Endothelial cell of umbilical vein (primary cell): ENCODE results near the gene CARD10. TPM values are rescaled to one million over a fixed set of nuclear protein-coding genes. Genes with fewer than 3 reads are reported as not detected.

ENCODE experiments used
- BruUV-seq: library from RNA; stranded (reverse); fragments of 400-500 nt; replicated peaks from 2 replicates; lab custom pipeline; 2021; lab: Mats Ljungman, UMichigan
- CTCF ChIA-PET: fragments of 300-600, 350-600 bp; sonication (Branson Sonifier 250); formaldehyde crosslinking; loops from one replicate; lab custom pipeline; 2021; ENCODE audit warnings: antibody characterized with exemption, inconsistent platforms; lab: Charles Lee
- POLR2A ChIA-PET: fragments of 300-600, 350-600 bp; sonication (Branson Sonifier 250); formaldehyde crosslinking; loops from one replicate; lab custom pipeline; 2021; ENCODE audit warnings: antibody characterized with exemption, inconsistent platforms; lab: Charles Lee
- DNase-seq: peaks from one replicate; pipeline ENCODE4 v3.0.0-alpha.2; 2011; ENCODE audit warnings: low read depth, low spot score
- FAIRE-seq: peaks from 2 replicates; lab custom pipeline; 2011; peaks lifted over from hg19 to GRCh38; lab: Jason Lieb, UNC
- H2AFZ ChIP-seq: 2 replicates; pipeline ENCODE4 v1.6.0; 2012; ENCODE audit warnings: low read depth, low read length, control low read depth, inconsistent platforms
- H3K27ac ChIP-seq: 2 replicates; pipeline ENCODE4 v1.5.1; 2011; ENCODE audit warnings: low read depth, mild to moderate bottlenecking, control low read depth, low read length, moderate library complexity; ENCODE audit not compliant: insufficient read depth
- H3K27me3 ChIP-seq, 2 experiments: 2 replicates each; pipeline versions ENCODE4 v1.6.0 to v1.6.1; 2011; ENCODE audit warnings: low read length in 2 of 2, mixed read lengths in 1 of 2; ENCODE audit not compliant: control insufficient read depth in 2 of 2, insufficient read depth in 2 of 2
- H3K36me3 ChIP-seq, 2 experiments: 2 replicates in 1 of 2; 3 replicates in 1 of 2; pipeline ENCODE4 v1.5.1; 2011; ENCODE audit warnings: low read length in 2 of 2, mild to moderate bottlenecking in 1 of 2, moderate library complexity in 1 of 2; ENCODE audit not compliant: control insufficient read depth in 2 of 2, insufficient read depth in 2 of 2; ENCODE audit errors: extremely low read depth in 1 of 2
- H3K4me1 ChIP-seq: 3 replicates; pipeline ENCODE4 v1.5.1; 2011; ENCODE audit warnings: mild to moderate bottlenecking, low read length; ENCODE audit not compliant: control insufficient read depth, insufficient read depth; ENCODE audit errors: extremely low read depth
- H3K4me2 ChIP-seq: 2 replicates; pipeline ENCODE4 v1.6.1; 2011; ENCODE audit warnings: low read length, control low read depth, mixed read lengths; ENCODE audit not compliant: insufficient read depth
- H3K4me3 ChIP-seq, 3 experiments: fragments of 200-600 bp in 1 of 3; sonication (generic), shearing (Covaris generic) in 1 of 3; replicated peaks in 1 of 3; 2 replicates each; pipeline ENCODE4 v1.5.1; 2011 to 2016; ENCODE audit warnings: control low read depth in 3 of 3, low read length in 3 of 3, mild to moderate bottlenecking in 2 of 3, inconsistent platforms in 1 of 3, low read depth in 1 of 3, moderate library complexity in 1 of 3; ENCODE audit not compliant: insufficient read depth in 1 of 3
- H3K79me2 ChIP-seq: 2 replicates; pipeline ENCODE4 v1.6.0; 2012; ENCODE audit warnings: low read length, inconsistent platforms; ENCODE audit not compliant: control insufficient read depth, insufficient read depth
- H3K9ac ChIP-seq: replicated peaks from 2 replicates; pipeline ENCODE3; 2011; ENCODE audit warnings: low read length, control low read depth; ENCODE audit not compliant: insufficient read depth; ENCODE audit errors: extremely low read depth
- H3K9me1 ChIP-seq: replicated peaks from 3 replicates; pipeline ENCODE4 v1.6.0; 2011; ENCODE audit warnings: mild to moderate bottlenecking, low read length; ENCODE audit not compliant: control insufficient read depth, insufficient read depth; ENCODE audit errors: extremely low read depth
- H3K9me3 ChIP-seq: replicated peaks from 2 replicates; pipeline ENCODE4 v1.5.1; 2012; ENCODE audit warnings: low read length, inconsistent platforms; ENCODE audit not compliant: control insufficient read depth, insufficient read depth
- H4K20me1 ChIP-seq: replicated peaks from 2 replicates; pipeline ENCODE3; 2011; ENCODE audit warnings: mild to moderate bottlenecking, low read length; ENCODE audit not compliant: control insufficient read depth, insufficient read depth; ENCODE audit errors: extremely low read depth
- EZH2 ChIP-seq: IDR thresholded peaks from 2 replicates; pipeline ENCODE4 v1.6.1; 2012; ENCODE audit warnings: borderline replicate concordance, low read depth, mild to moderate bottlenecking, moderate library complexity, low read length, inconsistent platforms; ENCODE audit not compliant: severe bottlenecking
- FOS ChIP-seq: IDR thresholded peaks from 2 replicates; pipeline ENCODE4 v1.6.1; 2011; ENCODE audit warnings: mild to moderate bottlenecking, low read length, moderate library complexity, borderline replicate concordance; ENCODE audit not compliant: insufficient read depth
- GATA2 ChIP-seq: IDR thresholded peaks from 2 replicates; pipeline ENCODE4 v1.7.0; 2011; ENCODE audit warnings: low read depth, mild to moderate bottlenecking, moderate library complexity, mixed read lengths, low read length; ENCODE audit not compliant: insufficient read length, insufficient read depth
- JUN ChIP-seq: IDR thresholded peaks from 2 replicates; pipeline ENCODE4 v1.6.1; 2011; ENCODE audit warnings: borderline replicate concordance, low read depth; ENCODE audit not compliant: insufficient read length, insufficient read depth
- MYC ChIP-seq: IDR thresholded peaks from one replicate; pipeline ENCODE4 v1.6.1; 2011; ENCODE audit warnings: mild to moderate bottlenecking, low read depth, low read length
- POLR2A ChIP-seq: IDR thresholded peaks from 2 replicates; pipeline ENCODE4 v1.6.1; 2012; ENCODE audit warnings: low read depth, mild to moderate bottlenecking, control low read depth, low read length
- POLR2AphosphoS5 ChIP-seq: IDR thresholded peaks from 2 replicates; pipeline ENCODE4 v1.6.1; 2012; ENCODE audit warnings: low read depth, mild to moderate bottlenecking, control low read depth, low read length, moderate library complexity; ENCODE audit not compliant: insufficient read depth
- dilution Hi-C: fragments of 300-500 bp; cut with MboI; formaldehyde crosslinking; loops from one replicate; pipeline ENCODE4 v1.15.0; 2019; ENCODE audit warnings: low sequenced_read_pairs; ENCODE audit not compliant: extremely low pct_ligation_motif_present
- intact Hi-C: fragments of 100-400 bp; cut with micrococcal nuclease; formaldehyde crosslinking; loops from one replicate; pipeline ENCODE4 v1.10.0; 2022
- polyA plus RNA-seq, 4 experiments: library from polyadenylated mRNA; depleted of rRNA in 3 of 4; stranded (reverse) in 3 of 4; unstranded in 1 of 4; fragments of >200 nt; gene quantifications; 2 replicates each; pipeline versions ENCODE4 v1.2.1 to v1.2.3, GENCODE V29; 2011 to 2012; ENCODE audit warnings: missing spikeins in 1 of 4
- total RNA-seq: library from RNA; stranded (reverse); gene quantifications from 2 replicates; pipeline ENCODE4 v1.2.3, GENCODE V29; 2021
- TF ChIP-seq, protein P1 (sequence below): IDR thresholded peaks from 2 replicates; pipeline ENCODE4 v1.6.1; 2011; ENCODE audit not compliant: insufficient read depth, insufficient read length
- TF ChIP-seq, protein P2 (sequence below), 2 donors: IDR thresholded peaks; 1 replicate in 1 of 2; 2 replicates in 1 of 2; pipeline ENCODE4 v1.5.1; 2011; ENCODE audit warnings: low read length in 2 of 2, mild to moderate bottlenecking in 2 of 2, moderate library complexity in 2 of 2, control low read depth in 1 of 2, inconsistent platforms in 1 of 2, low read depth in 1 of 2; ENCODE audit not compliant: insufficient read depth in 1 of 2; ENCODE audit errors: extremely low read depth in 1 of 2

CARD10 gene
- total and polyA plus RNA-seq, 2 donors (not counting 3 experiments of a cell fraction or from before 2014, with no cell fraction given): 36.1 to 39.5 TPM

DNA sequence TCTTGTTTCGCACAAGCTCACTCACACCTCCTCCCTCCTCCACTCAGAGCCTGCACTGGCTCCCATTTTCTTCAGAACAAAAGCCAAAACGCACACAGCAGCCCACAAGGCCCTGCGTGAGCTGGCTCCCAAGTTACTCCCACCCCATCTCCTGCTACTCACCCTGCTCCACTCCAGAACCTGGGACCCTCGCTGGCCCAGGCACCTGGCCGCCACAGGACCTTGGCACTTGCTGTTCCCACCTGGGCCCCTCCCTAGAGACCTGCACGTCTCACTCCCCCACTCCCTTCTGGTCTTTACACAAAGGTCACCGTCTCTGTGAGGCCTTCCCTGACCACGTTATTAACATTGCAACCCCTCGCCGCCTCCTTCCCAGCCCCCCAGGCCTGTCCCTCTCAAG, 32.1 kb downstream of the CARD10 start:
- no peaks in the 10 kb centered on the region for H3K27me3 ChIP-seq
- intact Hi-C loops (no loop called here), dilution Hi-C loops (no loop called here)
- H3K79me2 ChIP-seq: peaks cover 36% of the 10 kb centered on the region
- POLR2A ChIA-PET: interaction anchor here (0.9 kb wide), 1 partner anchor 9 kb away, joined by 3 read pairs; no protein-coding TSS in a partner anchor
- H3K27ac ChIP-seq: peak overlapping the region; percentile 83
- H4K20me1 ChIP-seq: no peaks in the 10 kb centered on the region
- CTCF ChIA-PET: interaction anchor here (0.6 to 2.3 kb wide), 7 partner anchors 9 to 117 kb away, joined by 3 to 21 read pairs (median 5); no protein-coding TSS in a partner anchor
- H3K9me1 ChIP-seq: no peaks in the 10 kb centered on the region
- BruUV-seq: no TSS peak
- H3K9me3 ChIP-seq: no peaks in the 10 kb centered on the region
- no peak overlapping the region for H2AFZ ChIP-seq
- H3K9ac ChIP-seq: no peak overlapping the region
- TF ChIP-seq JUN (no peak), POLR2A (no peak), EZH2 (no peak), GATA2 (no peak), MYC (no peak), POLR2AphosphoS5 (no peak), FOS (no peak)
- TF ChIP-seq, protein P1, sequence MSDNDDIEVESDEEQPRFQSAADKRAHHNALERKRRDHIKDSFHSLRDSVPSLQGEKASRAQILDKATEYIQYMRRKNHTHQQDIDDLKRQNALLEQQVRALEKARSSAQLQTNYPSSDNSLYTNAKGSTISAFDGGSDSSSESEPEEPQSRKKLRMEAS: no peak
- TF ChIP-seq, protein P2, sequence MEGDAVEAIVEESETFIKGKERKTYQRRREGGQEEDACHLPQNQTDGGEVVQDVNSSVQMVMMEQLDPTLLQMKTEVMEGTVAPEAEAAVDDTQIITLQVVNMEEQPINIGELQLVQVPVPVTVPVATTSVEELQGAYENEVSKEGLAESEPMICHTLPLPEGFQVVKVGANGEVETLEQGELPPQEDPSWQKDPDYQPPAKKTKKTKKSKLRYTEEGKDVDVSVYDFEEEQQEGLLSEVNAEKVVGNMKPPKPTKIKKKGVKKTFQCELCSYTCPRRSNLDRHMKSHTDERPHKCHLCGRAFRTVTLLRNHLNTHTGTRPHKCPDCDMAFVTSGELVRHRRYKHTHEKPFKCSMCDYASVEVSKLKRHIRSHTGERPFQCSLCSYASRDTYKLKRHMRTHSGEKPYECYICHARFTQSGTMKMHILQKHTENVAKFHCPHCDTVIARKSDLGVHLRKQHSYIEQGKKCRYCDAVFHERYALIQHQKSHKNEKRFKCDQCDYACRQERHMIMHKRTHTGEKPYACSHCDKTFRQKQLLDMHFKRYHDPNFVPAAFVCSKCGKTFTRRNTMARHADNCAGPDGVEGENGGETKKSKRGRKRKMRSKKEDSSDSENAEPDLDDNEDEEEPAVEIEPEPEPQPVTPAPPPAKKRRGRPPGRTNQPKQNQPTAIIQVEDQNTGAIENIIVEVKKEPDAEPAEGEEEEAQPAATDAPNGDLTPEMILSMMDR (IDR thresholded peaks at IDR 0.05; ENCODE audit: extremely low read depth in 1 of 2, insufficient read depth in 1 of 2, low read depth in 1 of 2, low read length in 2 of 2): no peak
- DNase-seq (no peak), FAIRE-seq (no peak)
- peaks cover 34% of the 10 kb centered on the region for H3K4me1 ChIP-seq
- H3K4me3 ChIP-seq: no peak overlapping the region
- no peak overlapping the region for H3K4me2 ChIP-seq
- peaks cover 0 to 16% of the 10 kb centered on the region in 2 experiments for H3K36me3 ChIP-seq
